ENCODE measurements around the gene PARD3B. TPM values are rescaled to one million over a fixed set of nuclear protein-coding genes. Genes with fewer than 3 reads are reported as not detected.

Gene PARD3B
- total RNA-seq, 1 experiment from 2014 or later = 6.4 TPM

GRCh38 chr2:205607146-205607545 is 1061.9 kb downstream of the PARD3B start:
- Histone ChIP-seq H2AFZ (ENCODE audit: low read length) (no peak overlapping the region), H3K9ac (ENCODE audit: extremely low read depth, insufficient read length, low read length) (no peak overlapping the region), H3K79me2 (ENCODE audit: insufficient read depth, low read length) (no peaks in the 10 kb centered on the region), H4K8ac (replicated peaks; ENCODE audit: insufficient read length, low read depth, low read length) (no peak overlapping the region), H2BK5ac (ENCODE audit: insufficient read length, low read length) (no peak overlapping the region), H3K14ac (ENCODE audit: insufficient read depth, low read length) (no peak overlapping the region), H2BK15ac (ENCODE audit: low read depth, low read length) (no peak overlapping the region), H4K5ac (ENCODE audit: insufficient read length, low read depth, low read length) (no peak overlapping the region), H4K91ac (ENCODE audit: insufficient read length, low read depth, low read length) (no peak overlapping the region), H3K23me2 (ENCODE audit: insufficient read length, low read depth, low read length, poor library complexity, severe bottlenecking) (no peaks in the 10 kb centered on the region), H3K27me3 (ENCODE audit: insufficient read depth, low read length) (no peaks in the 10 kb centered on the region), H3K4me2 (ENCODE audit: insufficient read depth, insufficient read length, low read length) (no peak overlapping the region), H3K23ac (ENCODE audit: insufficient read length, low read depth, low read length) (no peak overlapping the region), H3K4me1 (ENCODE audit: insufficient read depth, low read length) (no peaks in the 10 kb centered on the region), H3K27ac (ENCODE audit: insufficient read length, low read depth, low read length) (no peak overlapping the region), H3K18ac (ENCODE audit: insufficient read length, low read depth, low read length) (no peak overlapping the region), H3K9me3 (ENCODE audit: control insufficient read depth, low read depth, low read length) (no peaks in the 10 kb centered on the region), H2BK12ac (ENCODE audit: insufficient read length, low read depth, low read length) (no peak overlapping the region), H2BK120ac (ENCODE audit: low read depth, low read length, poor library complexity, severe bottlenecking) (no peak overlapping the region), H2BK20ac (ENCODE audit: low read depth, low read length, poor library complexity, severe bottlenecking) (no peak overlapping the region), H3T11ph (ENCODE audit: low read length) (no peak overlapping the region), H3K4ac (ENCODE audit: low read depth, low read length) (no peak overlapping the region), H3K79me1 (ENCODE audit: insufficient read depth, low read depth, low read length, poor library complexity, severe bottlenecking) (no peaks in the 10 kb centered on the region), H3K56ac (ENCODE audit: insufficient read length, low read depth, low read length) (no peak overlapping the region), H4K20me1 (ENCODE audit: control insufficient read depth, insufficient read depth, insufficient read length) (no peaks in the 10 kb centered on the region), H2AK5ac (ENCODE audit: insufficient read length, low read length) (no peak overlapping the region)
- no peak for DNase-seq
- no peak for TF ChIP-seq CTCF (conservative IDR thresholded peaks at IDR 0.05)
- Mint-ChIP-seq H3K27ac (no peak overlapping the region), H3K4me3 (no peak overlapping the region), H3K27me3 (ENCODE audit: low read depth) (no peaks in the 10 kb centered on the region; the same call in none of the 2 replicates), H3K4me1 (peaks cover 4 to 5% of the 10 kb centered on the region in 2 experiments), H3K9me3 (peaks cover 14 to 24% of the 10 kb centered on the region in 2 experiments; a peak in 4 of 5 replicates), H3K36me3 (ENCODE audit: insufficient read depth in 1 of 3, low read depth in 3 of 3) (peaks cover 11 to 29% (median 15%) of the 10 kb centered on the region in 3 experiments)
- no CpG with 5 or more reads among the region's 3 CpGs for WGBS (ENCODE audit: extremely low coverage, insufficient read length, low lambda C conversion rate)

Data from H9 (cell line).